HFF-Myc (cell line): ENCODE results near the gene AGMO.
"Not testable (repeated sequence)": the region's sequence is repeated elsewhere in the genome, so short reads cannot be mapped to it uniquely, and the experiment has no call there.

Source experiments
- DNase-seq: peaks from one replicate; pipeline ENCODE4 v3.0.0-alpha.2; 2011; ENCODE audit warnings: low read depth; ENCODE audit errors: extremely low read depth
- H3K4me3 ChIP-seq: replicated peaks from 2 replicates; pipeline ENCODE4 v1.5.1; 2011; ENCODE audit warnings: low read depth, mild to moderate bottlenecking, control low read depth, low read length
- TF ChIP-seq, protein P1 (sequence below): IDR thresholded peaks from 2 replicates; pipeline ENCODE4 v1.5.1; 2012; ENCODE audit warnings: mild to moderate bottlenecking, low read depth, low read length, control low read depth; ENCODE audit errors: missing control alignments

AGMO gene

GRCh38 chr7:15556339-15557105, 5.3 kb downstream of the AGMO start:
- TF ChIP-seq, protein P1, sequence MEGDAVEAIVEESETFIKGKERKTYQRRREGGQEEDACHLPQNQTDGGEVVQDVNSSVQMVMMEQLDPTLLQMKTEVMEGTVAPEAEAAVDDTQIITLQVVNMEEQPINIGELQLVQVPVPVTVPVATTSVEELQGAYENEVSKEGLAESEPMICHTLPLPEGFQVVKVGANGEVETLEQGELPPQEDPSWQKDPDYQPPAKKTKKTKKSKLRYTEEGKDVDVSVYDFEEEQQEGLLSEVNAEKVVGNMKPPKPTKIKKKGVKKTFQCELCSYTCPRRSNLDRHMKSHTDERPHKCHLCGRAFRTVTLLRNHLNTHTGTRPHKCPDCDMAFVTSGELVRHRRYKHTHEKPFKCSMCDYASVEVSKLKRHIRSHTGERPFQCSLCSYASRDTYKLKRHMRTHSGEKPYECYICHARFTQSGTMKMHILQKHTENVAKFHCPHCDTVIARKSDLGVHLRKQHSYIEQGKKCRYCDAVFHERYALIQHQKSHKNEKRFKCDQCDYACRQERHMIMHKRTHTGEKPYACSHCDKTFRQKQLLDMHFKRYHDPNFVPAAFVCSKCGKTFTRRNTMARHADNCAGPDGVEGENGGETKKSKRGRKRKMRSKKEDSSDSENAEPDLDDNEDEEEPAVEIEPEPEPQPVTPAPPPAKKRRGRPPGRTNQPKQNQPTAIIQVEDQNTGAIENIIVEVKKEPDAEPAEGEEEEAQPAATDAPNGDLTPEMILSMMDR, result no peak
- DNase-seq, result no peak
- H3K4me3 ChIP-seq, result no peak overlapping the region

GRCh38 chr7:15555381-15555859, 6.4 kb downstream of the AGMO start:
- H3K4me3 ChIP-seq, result no peak overlapping the region
- no peak for DNase-seq
- TF ChIP-seq, protein P1, result peak; percentile 14

GRCh38 chr7:15554744-15555143, 7.1 kb downstream of the AGMO start:
- TF ChIP-seq, protein P1, result no peak
- no peak for DNase-seq
- H3K4me3 ChIP-seq, result no peak overlapping the region

DNA sequence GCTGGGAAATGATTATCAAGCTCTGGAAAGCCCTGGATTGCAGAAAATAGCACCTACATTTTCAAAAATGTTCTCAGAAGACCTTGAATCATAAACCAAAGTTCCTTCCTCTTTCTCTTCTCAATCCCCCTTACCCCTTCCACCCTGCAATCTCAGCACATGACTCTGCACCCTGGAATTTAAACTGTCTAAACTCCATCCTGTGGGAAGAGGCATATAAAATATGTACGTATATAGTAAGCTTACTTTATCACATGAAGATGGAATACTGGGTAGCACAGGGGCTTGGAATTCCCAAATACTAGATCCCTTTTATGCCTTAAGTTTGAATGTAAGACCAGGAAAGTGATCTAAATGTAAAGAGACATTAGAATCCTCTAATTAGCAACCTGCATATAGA, 7.7 kb downstream of the AGMO start:
- TF ChIP-seq, protein P1, result no peak
- no peak overlapping the region for H3K4me3 ChIP-seq
- DNase-seq, result no peak

GRCh38 chr7:15547320-15547719, 14.5 kb downstream of the AGMO start:
- DNase-seq, H3K4me3 ChIP-seq: not testable (repeated sequence)

- TF ChIP-seq, protein P1, result no peak
- H3K4me3 ChIP-seq, result no peak overlapping the region
Measured at GRCh38 chr7:15546272-15546792, 15.5 kb downstream of the AGMO start.

DNA sequence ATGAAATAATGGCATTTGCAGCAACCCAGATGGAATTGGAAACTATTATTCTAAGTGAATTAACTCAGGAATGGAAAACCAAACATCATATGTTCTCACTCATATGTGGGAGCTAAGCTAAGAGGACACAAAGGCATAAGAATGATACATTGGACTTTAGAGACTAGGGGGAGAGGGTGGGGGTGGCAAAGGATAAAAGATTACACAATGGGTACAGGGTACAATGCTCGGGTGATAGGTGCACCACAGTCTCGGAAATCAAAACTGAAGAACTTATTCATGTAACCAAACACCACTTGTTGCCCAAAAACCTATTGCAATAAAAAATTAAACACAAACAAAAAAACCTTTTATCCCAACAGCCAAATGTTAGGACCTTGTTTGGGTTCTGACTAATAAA, 17.8 kb downstream of the AGMO start:
- TF ChIP-seq, protein P1, result no peak
- no peak for DNase-seq
- no peak overlapping the region for H3K4me3 ChIP-seq

More at GRCh38 chr7:15546272-15546792, 15.5 kb downstream of the AGMO start:
- DNase-seq, result no peak
